Measurements from ENCODE around the gene PPP3CA. TPM values are rescaled to one million over a fixed set of nuclear protein-coding genes. Genes with fewer than 3 reads are reported as not detected.
"Not testable (repeated sequence)": the region's sequence is repeated elsewhere in the genome, so short reads cannot be mapped to it uniquely, and the experiment has no call there.

PPP3CA gene
- polyA plus RNA-seq, 6 donors from 2014 or later: 12.9 to 77.5 (median 19.5) TPM

GRCh38 chr4:101145021-101145420 lies 202.3 kb downstream of the PPP3CA start:
- Mint-ChIP-seq H3K4me3 (no peak overlapping the region), H3K9me3 (peaks cover 0 to 6% (median 0%) of the 10 kb centered on the region in 7 donors), H3K4me1 (peaks cover 40 to 45% (median 41%) of the 10 kb centered on the region in 3 donors), H3K27me3 (no peaks in the 10 kb centered on the region), H3K36me3 (peaks cover 0 to 8% of the 10 kb centered on the region in 2 donors), H3K27ac (peak overlapping the region in 1 of 6 donors; percentile 17)
- no peak for ATAC-seq (ENCODE audit: low read depth in 2 of 2)
- DNase-seq: no peak

- H3K9me3 Mint-ChIP-seq: peaks cover 0 to 6% (median 0%) of the 10 kb centered on the region in 7 donors
- peak overlapping the region in 6 of 8 donors; percentile 1 to 81 (median 56) for H3K4me3 Mint-ChIP-seq
- peaks cover 45 to 53% (median 53%) of the 10 kb centered on the region in 3 donors for H3K4me1 Mint-ChIP-seq
Measured at GRCh38 chr4:101142259-101142658, 205.1 kb downstream of the PPP3CA start.

GRCh38 chr4:101141855-101142254 lies 205.5 kb downstream of the PPP3CA start:
- Mint-ChIP-seq H3K36me3 (peaks cover 3 to 8% of the 10 kb centered on the region in 2 donors), H3K27me3 (no peaks in the 10 kb centered on the region), H3K4me1 (peaks cover 49 to 57% (median 57%) of the 10 kb centered on the region in 3 donors), H3K27ac (peak overlapping the region in 4 of 6 donors; percentile 35 to 85 (median 70)), H3K9me3 (peaks cover 0 to 6% (median 0%) of the 10 kb centered on the region in 7 donors), H3K4me3 (peak overlapping the region; percentile 1 to 87 (median 56))
- no peak for DNase-seq
- peak; percentile 35 to 57 for ATAC-seq (ENCODE audit: low read depth in 2 of 2)

More at GRCh38 chr4:101142259-101142658, 205.1 kb downstream of the PPP3CA start:
- Mint-ChIP-seq H3K27ac (peak overlapping the region in 5 of 6 donors; percentile 3 to 81 (median 48)), H3K27me3 (no peaks in the 10 kb centered on the region), H3K36me3 (peaks cover 3 to 8% of the 10 kb centered on the region in 2 donors)
- DNase-seq (no peak), ATAC-seq (ENCODE audit: low read depth in 2 of 2) (peak in 1 of 2 donors; percentile 21)

GRCh38 chr4:101141230-101141629 lies 206.1 kb downstream of the PPP3CA start:
- Mint-ChIP-seq H3K4me1 (peaks cover 52 to 63% (median 63%) of the 10 kb centered on the region in 3 donors), H3K9me3 (peaks cover 0 to 6% (median 0%) of the 10 kb centered on the region in 7 donors), H3K27me3 (no peaks in the 10 kb centered on the region), H3K27ac (peak overlapping the region; percentile 35 to 97 (median 76)), H3K4me3 (peak overlapping the region; percentile 0 to 87 (median 56)), H3K36me3 (peaks cover 3 to 8% of the 10 kb centered on the region in 2 donors)
- ATAC-seq (ENCODE audit: low read depth in 2 of 2): peak; percentile 58 to 62
- DNase-seq: no peak

- DNase-seq: no peak
- Mint-ChIP-seq H3K4me3 (peak overlapping the region in 1 of 8 donors; percentile 53), H3K4me1 (peaks cover 60 to 73% (median 71%) of the 10 kb centered on the region in 3 donors), H3K27me3 (no peaks in the 10 kb centered on the region), H3K36me3 (peaks cover 3 to 8% of the 10 kb centered on the region in 2 donors), H3K9me3 (peaks cover 0 to 6% (median 0%) of the 10 kb centered on the region in 7 donors), H3K27ac (no peak overlapping the region)
- no peak for ATAC-seq (ENCODE audit: low read depth in 2 of 2)
Measured at GRCh38 chr4:101140228-101140627, 207.1 kb downstream of the PPP3CA start.

- peak overlapping the region in 3 of 6 donors; percentile 12 to 73 (median 54) for H3K27ac Mint-ChIP-seq
- no peak for ATAC-seq (ENCODE audit: low read depth in 2 of 2)
Measured at GRCh38 chr4:101136373-101137370, 210.7 kb downstream of the PPP3CA start.

GRCh38 chr4:101135371-101136010 lies 211.8 kb downstream of the PPP3CA start:
- Mint-ChIP-seq H3K36me3 (peaks cover 0 to 10% of the 10 kb centered on the region in 2 donors), H3K4me3 (peak overlapping the region; percentile 56 to 89 (median 77)), H3K9me3 (peaks cover 0 to 5% (median 2%) of the 10 kb centered on the region in 7 donors), H3K4me1 (peaks cover 52 to 84% (median 72%) of the 10 kb centered on the region in 3 donors), H3K27me3 (no peaks in the 10 kb centered on the region), H3K27ac (peak overlapping the region in 4 of 6 donors; percentile 73 to 86 (median 76))
- no peak for DNase-seq
- peak; percentile 48 to 55 for ATAC-seq (ENCODE audit: low read depth in 2 of 2)

More at GRCh38 chr4:101136373-101137370, 210.7 kb downstream of the PPP3CA start:
- Mint-ChIP-seq H3K36me3 (peaks cover 7 to 10% of the 10 kb centered on the region in 2 donors), H3K4me1 (peaks cover 53 to 86% (median 72%) of the 10 kb centered on the region in 3 donors), H3K27me3 (no peaks in the 10 kb centered on the region), H3K9me3 (peaks cover 0 to 6% (median 2%) of the 10 kb centered on the region in 7 donors), H3K4me3 (peak overlapping the region in 7 of 8 donors; percentile 56 to 89 (median 80))
- no peak for DNase-seq

- Mint-ChIP-seq H3K27ac (peak overlapping the region in 2 of 6 donors; percentile 56 to 78), H3K9me3 (peaks cover 4 to 15% (median 9%) of the 10 kb centered on the region in 7 donors), H3K4me1 (peaks cover 60 to 93% (median 82%) of the 10 kb centered on the region in 3 donors)
- not testable (repeated sequence) for DNase-seq; H3K36me3 Mint-ChIP-seq; ATAC-seq (ENCODE audit: low read depth in 2 of 2); H3K4me3 Mint-ChIP-seq; H3K27me3 Mint-ChIP-seq
Measured at GRCh38 chr4:101131058-101131457, 216.3 kb downstream of the PPP3CA start.

GRCh38 chr4:101128898-101129297 lies 218.4 kb downstream of the PPP3CA start:
- Mint-ChIP-seq H3K9me3 (peaks cover 4 to 15% (median 9%) of the 10 kb centered on the region in 7 donors), H3K27ac (peak overlapping the region in 5 of 6 donors; percentile 41 to 82 (median 62)), H3K4me1 (peaks cover 59 to 90% (median 83%) of the 10 kb centered on the region in 3 donors), H3K4me3 (peak overlapping the region in 5 of 8 donors; percentile 20 to 79 (median 67))
- DNase-seq; H3K36me3 Mint-ChIP-seq; ATAC-seq (ENCODE audit: low read depth in 2 of 2); H3K27me3 Mint-ChIP-seq: not testable (repeated sequence)

- Mint-ChIP-seq H3K27me3 (no peaks in the 10 kb centered on the region), H3K9me3 (peaks cover 2 to 15% (median 9%) of the 10 kb centered on the region in 7 donors), H3K36me3 (peaks cover 0 to 9% of the 10 kb centered on the region in 2 donors), H3K4me1 (peaks cover 60 to 87% (median 80%) of the 10 kb centered on the region in 3 donors), H3K27ac (peak overlapping the region in 4 of 6 donors; percentile 32 to 82 (median 52)), H3K4me3 (peak overlapping the region in 4 of 8 donors; percentile 20 to 83 (median 74))
- no peak for DNase-seq
- ATAC-seq (ENCODE audit: low read depth in 2 of 2): no peak
Measured at GRCh38 chr4:101128473-101128872, 218.9 kb downstream of the PPP3CA start.

- Mint-ChIP-seq H3K36me3 (peaks cover 0 to 11% of the 10 kb centered on the region in 2 donors), H3K27me3 (no peaks in the 10 kb centered on the region), H3K4me3 (peak overlapping the region; percentile 9 to 85 (median 53)), H3K9me3 (peaks cover 2 to 15% (median 9%) of the 10 kb centered on the region in 7 donors), H3K4me1 (peaks cover 60 to 87% (median 79%) of the 10 kb centered on the region in 3 donors), H3K27ac (peak overlapping the region; percentile 10 to 84 (median 42))
- DNase-seq (peak; percentile 20), ATAC-seq (ENCODE audit: low read depth in 2 of 2) (peak; percentile 87 to 91)
Measured at GRCh38 chr4:101127176-101127790, 220.0 kb downstream of the PPP3CA start.

- Mint-ChIP-seq H3K27ac (peak overlapping the region in 2 of 6 donors; percentile 62), H3K4me3 (peak overlapping the region in 1 of 8 donors; percentile 0), H3K4me1 (peaks cover 55 to 80% (median 72%) of the 10 kb centered on the region in 3 donors), H3K27me3 (no peaks in the 10 kb centered on the region), H3K9me3 (peaks cover 2 to 15% (median 9%) of the 10 kb centered on the region in 7 donors), H3K36me3 (peaks cover 0 to 17% of the 10 kb centered on the region in 2 donors)
- no peak for ATAC-seq (ENCODE audit: low read depth in 2 of 2)
- no peak for DNase-seq
Measured at GRCh38 chr4:101126059-101126458, 221.3 kb downstream of the PPP3CA start.

All from naive B cell (primary cell).